ENCODE results near the gene HSD17B10.

Gene HSD17B10

DNA sequence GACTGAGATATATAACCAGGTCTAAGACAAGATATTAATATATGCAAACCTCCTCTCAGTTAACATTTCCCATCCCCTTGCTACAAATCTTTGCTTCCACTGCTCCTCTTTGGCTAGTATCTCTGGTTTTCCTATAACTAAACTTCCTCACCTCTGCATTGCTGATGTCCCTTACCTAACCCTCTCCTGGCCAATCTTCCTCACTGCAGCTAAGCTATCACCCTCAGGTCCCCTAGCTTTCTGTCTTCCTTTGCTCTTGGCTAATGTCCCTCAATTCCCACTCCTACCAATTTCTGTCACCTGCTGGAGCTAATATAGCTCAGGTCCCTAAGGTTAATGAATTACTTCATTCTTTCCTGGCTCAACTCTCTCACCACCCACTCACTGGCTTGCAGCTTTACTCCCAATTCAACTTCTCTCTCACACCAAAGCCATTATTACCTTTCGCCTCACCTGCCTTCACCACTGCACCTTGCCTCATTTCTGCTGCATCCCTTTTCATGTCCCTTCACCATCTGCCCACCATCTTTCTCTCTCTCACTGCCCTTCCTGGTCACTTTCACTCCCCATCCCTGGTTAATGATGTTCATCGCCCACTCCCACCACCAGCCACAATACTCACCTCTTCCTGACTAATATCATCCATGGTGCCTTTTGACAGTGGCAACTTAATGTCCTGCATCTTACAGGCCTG lies 38.4 kb downstream of the HSD17B10 start:
- in situ Hi-C loops (cut with HindIII; ENCODE audit: low pct_ligation_motif_present, low sequenced_read_pairs): no loop called here
- Histone ChIP-seq H3K27me3 (replicated peaks) (no peaks in the 10 kb centered on the region), H3K4me3 (ENCODE audit: low read depth, low read length) (no peak overlapping the region), H3K36me3 (replicated peaks) (peaks cover 2% of the 10 kb centered on the region), H3K27ac (no peak overlapping the region)
- DNase-seq: no peak
- TF ChIP-seq, protein P1, sequence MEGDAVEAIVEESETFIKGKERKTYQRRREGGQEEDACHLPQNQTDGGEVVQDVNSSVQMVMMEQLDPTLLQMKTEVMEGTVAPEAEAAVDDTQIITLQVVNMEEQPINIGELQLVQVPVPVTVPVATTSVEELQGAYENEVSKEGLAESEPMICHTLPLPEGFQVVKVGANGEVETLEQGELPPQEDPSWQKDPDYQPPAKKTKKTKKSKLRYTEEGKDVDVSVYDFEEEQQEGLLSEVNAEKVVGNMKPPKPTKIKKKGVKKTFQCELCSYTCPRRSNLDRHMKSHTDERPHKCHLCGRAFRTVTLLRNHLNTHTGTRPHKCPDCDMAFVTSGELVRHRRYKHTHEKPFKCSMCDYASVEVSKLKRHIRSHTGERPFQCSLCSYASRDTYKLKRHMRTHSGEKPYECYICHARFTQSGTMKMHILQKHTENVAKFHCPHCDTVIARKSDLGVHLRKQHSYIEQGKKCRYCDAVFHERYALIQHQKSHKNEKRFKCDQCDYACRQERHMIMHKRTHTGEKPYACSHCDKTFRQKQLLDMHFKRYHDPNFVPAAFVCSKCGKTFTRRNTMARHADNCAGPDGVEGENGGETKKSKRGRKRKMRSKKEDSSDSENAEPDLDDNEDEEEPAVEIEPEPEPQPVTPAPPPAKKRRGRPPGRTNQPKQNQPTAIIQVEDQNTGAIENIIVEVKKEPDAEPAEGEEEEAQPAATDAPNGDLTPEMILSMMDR (IDR thresholded peaks at IDR 0.05; ENCODE audit: low read depth, low read length, missing control alignments): peak; percentile 31

DNA sequence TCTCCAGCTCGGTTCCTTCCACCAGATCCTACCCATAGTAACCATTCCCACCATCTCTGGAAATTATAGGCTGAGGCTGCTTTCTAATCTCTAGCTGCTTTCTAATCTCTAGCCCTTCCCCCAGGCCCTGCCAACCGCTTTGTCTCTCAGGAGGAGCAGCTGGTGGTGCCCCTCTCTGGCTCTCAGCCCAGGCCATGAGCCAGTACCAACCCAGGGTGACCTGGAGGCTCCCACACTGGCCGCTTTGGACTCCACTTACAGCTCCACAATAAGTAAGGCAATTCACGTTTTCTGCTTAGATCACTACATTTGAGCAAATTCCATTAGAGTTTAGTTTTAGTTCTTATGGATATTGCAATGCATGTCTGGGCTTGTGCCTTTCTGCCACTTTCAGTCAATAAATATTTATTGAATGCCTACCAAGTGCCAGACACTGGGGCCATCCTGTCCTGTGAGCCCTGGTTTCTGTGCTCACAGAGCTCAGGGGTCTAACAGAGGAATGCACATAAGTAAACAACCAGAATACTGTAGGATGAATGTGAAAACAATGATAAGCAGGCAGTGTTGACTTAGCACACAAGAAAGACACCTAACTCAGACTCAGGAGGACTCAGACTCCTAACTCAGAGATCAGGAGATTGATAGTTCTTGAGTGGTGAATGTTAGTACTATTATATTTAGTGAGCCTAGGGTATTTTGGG lies 50.6 kb downstream of the HSD17B10 start:
- in situ Hi-C loops (cut with HindIII; ENCODE audit: low pct_ligation_motif_present, low sequenced_read_pairs): no loop called here
- Histone ChIP-seq H3K27me3 (replicated peaks) (no peaks in the 10 kb centered on the region), H3K27ac (no peak overlapping the region), H3K36me3 (replicated peaks) (peaks cover 14% of the 10 kb centered on the region), H3K4me3 (ENCODE audit: low read depth, low read length) (no peak overlapping the region)
- no peak for DNase-seq
- TF ChIP-seq, protein P1 (IDR thresholded peaks at IDR 0.05; ENCODE audit: low read depth, low read length, missing control alignments): no peak
